H1 (cell line): Measurements from ENCODE around the gene PCNX4. TPM values are rescaled to one million over a fixed set of nuclear protein-coding genes. Genes with fewer than 3 reads are reported as not detected.

Source experiments
- CTCF ChIA-PET: fragments of 300-600 bp; sonication (Branson Sonifier 250); formaldehyde crosslinking; loops from one replicate; lab custom pipeline; 2021; ENCODE audit not compliant: partially characterized antibody; lab: Charles Lee
- POLR2A ChIA-PET: fragments of 300-600 bp; sonication (Branson Sonifier 250); formaldehyde crosslinking; loops from one replicate; lab custom pipeline; 2021; ENCODE audit warnings: inconsistent platforms; ENCODE audit not compliant: partially characterized antibody; lab: Charles Lee
- DNase-seq, 2 experiments: peaks; one replicate each; pipeline versions ENCODE4 v3.0.0 to v3.0.0-alpha.2; 2010 to 2022; ENCODE audit warnings: low spot score in 2 of 2, low read depth in 1 of 2, mixed read lengths in 1 of 2
- FAIRE-seq: peaks from 2 replicates; lab custom pipeline; 2011; peaks lifted over from hg19 to GRCh38; lab: Jason Lieb, UNC
- H2AFZ ChIP-seq: 2 replicates; pipeline ENCODE4 v1.8.1; 2012; ENCODE audit warnings: low read length, inconsistent platforms
- H2AK5ac ChIP-seq: 2 replicates; pipeline ENCODE4 v1.6.1; 2013; ENCODE audit warnings: low read depth, low read length
- H2BK120ac ChIP-seq: replicated peaks from 2 replicates; pipeline ENCODE3; 2013; ENCODE audit warnings: low read depth, low read length, inconsistent platforms
- H2BK12ac ChIP-seq: 2 replicates; pipeline ENCODE4 v1.6.1; 2013; ENCODE audit warnings: low read depth, low read length
- H2BK15ac ChIP-seq: 2 replicates; pipeline ENCODE4 v1.6.1; 2013; ENCODE audit warnings: low read length
- H2BK20ac ChIP-seq: 2 replicates; pipeline ENCODE4 v1.6.1; 2013; ENCODE audit warnings: low read length
- H2BK5ac ChIP-seq: 2 replicates; pipeline ENCODE4 v1.6.1; 2013; ENCODE audit warnings: low read depth, low read length
- H3K14ac ChIP-seq: 2 replicates; pipeline ENCODE4 v1.6.1; 2013; ENCODE audit warnings: inconsistent platforms; ENCODE audit not compliant: insufficient read length
- H3K18ac ChIP-seq: 2 replicates; pipeline ENCODE4 v1.6.1; 2013; ENCODE audit warnings: low read length; ENCODE audit errors: extremely low read depth
- H3K23ac ChIP-seq: 2 replicates; pipeline ENCODE4 v1.6.1; 2013; ENCODE audit warnings: inconsistent platforms; ENCODE audit not compliant: insufficient read length
- H3K23me2 ChIP-seq: 2 replicates; pipeline ENCODE4 v1.6.1; 2013; ENCODE audit warnings: low read depth, low read length
- H3K27ac ChIP-seq: 2 replicates; pipeline ENCODE4 v1.6.1; 2011; ENCODE audit warnings: low read depth, low read length, inconsistent platforms
- H3K27me3 ChIP-seq, 4 experiments: replicated peaks in 1 of 4; 1 replicate in 1 of 4; 2 replicates in 3 of 4; pipeline versions ENCODE4 v1.6.1 to v1.8.1; 2011 to 2013; ENCODE audit warnings: low read length in 3 of 4, mild to moderate bottlenecking in 3 of 4, inconsistent platforms in 2 of 4, mixed read lengths in 2 of 4, moderate library complexity in 1 of 4; ENCODE audit not compliant: control insufficient read depth in 3 of 4, insufficient read depth in 3 of 4; ENCODE audit errors: extremely low read depth in 1 of 4
- H3K36me3 ChIP-seq, 4 experiments: 2 replicates each; pipeline versions ENCODE4 v1.6.1 to v1.8.1; 2011 to 2013; ENCODE audit warnings: mild to moderate bottlenecking in 4 of 4, low read length in 3 of 4, moderate library complexity in 2 of 4, control low read depth in 1 of 4, inconsistent platforms in 1 of 4; ENCODE audit not compliant: insufficient read depth in 4 of 4, control insufficient read depth in 2 of 4
- H3K4ac ChIP-seq: replicated peaks from 2 replicates; pipeline ENCODE3; 2013; ENCODE audit warnings: low read length, low read depth, mixed read lengths, inconsistent platforms; ENCODE audit not compliant: insufficient read length
- H3K4me1 ChIP-seq, 4 experiments: replicated peaks in 1 of 4; 1 replicate in 1 of 4; 2 replicates in 3 of 4; pipeline versions ENCODE4 v1.6.1 to v1.8.1; 2011 to 2013; ENCODE audit warnings: low read length in 3 of 4, inconsistent platforms in 2 of 4, mixed read lengths in 1 of 4; ENCODE audit not compliant: insufficient read depth in 4 of 4, control insufficient read depth in 3 of 4
- H3K4me2 ChIP-seq, 2 experiments: 2 replicates each; pipeline versions ENCODE4 v1.6.1 to v1.8.1; 2011 to 2013; ENCODE audit warnings: low read depth in 2 of 2, low read length in 2 of 2, control low read depth in 1 of 2, inconsistent platforms in 1 of 2, mild to moderate bottlenecking in 1 of 2; ENCODE audit not compliant: insufficient read depth in 1 of 2
- H3K4me3 ChIP-seq, 4 experiments: fragments of 200-600, 300-600 bp in 1 of 4; sonication (generic), shearing (Covaris generic), sonication (Bioruptor Twin) in 1 of 4; 2 replicates each; pipeline versions ENCODE4 v1.5.1 to v1.8.1; 2011 to 2016; ENCODE audit warnings: low read length in 4 of 4, low read depth in 3 of 4, control low read depth in 2 of 4, inconsistent platforms in 2 of 4, mild to moderate bottlenecking in 2 of 4, mixed read lengths in 1 of 4, moderate library complexity in 1 of 4; ENCODE audit not compliant: insufficient read depth in 2 of 4; ENCODE audit errors: extremely low read depth in 1 of 4
- H3K56ac ChIP-seq: replicated peaks from 2 replicates; pipeline ENCODE3; 2013; ENCODE audit warnings: low read depth, mild to moderate bottlenecking, mixed read lengths, low read length, inconsistent platforms; ENCODE audit not compliant: insufficient read length
- H3K79me1 ChIP-seq: 2 replicates; pipeline ENCODE4 v1.6.1; 2013; ENCODE audit warnings: low read depth, low read length, control low read depth
- H3K79me2 ChIP-seq, 2 experiments: 2 replicates each; pipeline versions ENCODE4 v1.6.1 to v1.8.1; 2012 to 2013; ENCODE audit warnings: low read length in 2 of 2, mild to moderate bottlenecking in 2 of 2, inconsistent platforms in 1 of 2; ENCODE audit not compliant: insufficient read depth in 2 of 2, control insufficient read depth in 1 of 2
- H3K9ac ChIP-seq, 4 experiments: replicated peaks in 1 of 4; 1 replicate in 1 of 4; 2 replicates in 3 of 4; pipeline versions ENCODE4 v1.6.1 to v1.8.1; 2011 to 2013; ENCODE audit warnings: low read depth in 3 of 4, low read length in 3 of 4, control low read depth in 2 of 4, mild to moderate bottlenecking in 2 of 4, moderate library complexity in 2 of 4, inconsistent platforms in 1 of 4; ENCODE audit errors: extremely low read depth in 1 of 4
- H3K9me3 ChIP-seq, 2 experiments: 2 replicates each; pipeline versions ENCODE4 v1.6.1 to v1.8.1; 2012 to 2013; ENCODE audit warnings: mild to moderate bottlenecking in 2 of 2, moderate library complexity in 2 of 2, control low read depth in 1 of 2, inconsistent platforms in 1 of 2, low read depth in 1 of 2, low read length in 1 of 2, mixed read lengths in 1 of 2; ENCODE audit not compliant: insufficient read depth in 2 of 2
- H4K20me1 ChIP-seq, 2 experiments: replicated peaks in 1 of 2; 2 replicates each; pipeline versions ENCODE3 to v1.8.1; 2011 to 2013; ENCODE audit warnings: inconsistent platforms in 2 of 2, low read length in 2 of 2, mild to moderate bottlenecking in 1 of 2; ENCODE audit not compliant: insufficient read depth in 2 of 2, control insufficient read depth in 1 of 2
- H4K5ac ChIP-seq: 2 replicates; pipeline ENCODE4 v1.6.1; 2013; ENCODE audit warnings: low read length, low read depth, mixed read lengths, inconsistent platforms; ENCODE audit not compliant: insufficient read length
- H4K8ac ChIP-seq: 2 replicates; pipeline ENCODE4 v1.8.0; 2013; ENCODE audit warnings: mild to moderate bottlenecking, moderate library complexity, low read length, inconsistent platforms; ENCODE audit not compliant: insufficient read depth; ENCODE audit errors: extremely low read depth
- H4K91ac ChIP-seq: replicated peaks from 2 replicates; pipeline ENCODE3; 2013; ENCODE audit warnings: low read length, mixed read lengths, inconsistent platforms; ENCODE audit not compliant: insufficient read length
- BRCA1 ChIP-seq: IDR thresholded peaks from 2 replicates; pipeline ENCODE4 v1.6.1; 2012; ENCODE audit warnings: low read depth, low read length, improper control_type of control experiment
- CTBP2 ChIP-seq: IDR thresholded peaks from 2 replicates; pipeline ENCODE4 v1.7.0; 2011; ENCODE audit warnings: borderline replicate concordance, mild to moderate bottlenecking, moderate library complexity, mixed read lengths, low read length; ENCODE audit not compliant: insufficient read depth, insufficient read length
- EP300 ChIP-seq, 2 experiments: IDR thresholded peaks; 1 replicate in 1 of 2; 2 replicates in 1 of 2; pipeline ENCODE4 v1.6.1; 2011 to 2012; ENCODE audit warnings: low read depth in 2 of 2, low read length in 2 of 2, mild to moderate bottlenecking in 2 of 2, borderline replicate concordance in 1 of 2, inconsistent platforms in 1 of 2, moderate library complexity in 1 of 2
- EZH2 ChIP-seq: fragments of 200-600 bp; sonication (generic); IDR thresholded peaks from 2 replicates; pipeline ENCODE4 v1.7.1; 2012; ENCODE audit warnings: low read depth, mild to moderate bottlenecking, moderate library complexity, low read length, inconsistent platforms; ENCODE audit not compliant: severe bottlenecking
- HDAC6 ChIP-seq: IDR thresholded peaks from one replicate; pipeline ENCODE4 v1.7.1; 2012; ENCODE audit warnings: low read depth, mild to moderate bottlenecking, inconsistent platforms, low read length, moderate library complexity
- JUND ChIP-seq: IDR thresholded peaks from 2 replicates; pipeline ENCODE4 v1.6.1; 2011; ENCODE audit warnings: mild to moderate bottlenecking, improper control_type of control experiment, low read length
- RFX5 ChIP-seq: IDR thresholded peaks from 2 replicates; pipeline ENCODE4 v1.6.1; 2011; ENCODE audit warnings: low read depth, low read length, improper control_type of control experiment, borderline replicate concordance
- SAP30 ChIP-seq: fragments of 300-600 bp; sonication (generic); IDR thresholded peaks from 2 replicates; pipeline ENCODE4 v1.7.1; 2012; ENCODE audit warnings: low read length, moderate library complexity, mild to moderate bottlenecking, inconsistent platforms; ENCODE audit not compliant: insufficient read depth, insufficient replicate concordance
- SIRT6 ChIP-seq: IDR thresholded peaks from one replicate; pipeline ENCODE4 v1.7.1; 2012; ENCODE audit warnings: low read length, inconsistent platforms
- SP4 ChIP-seq: IDR thresholded peaks from 2 replicates; pipeline ENCODE4 v1.6.1; 2012; ENCODE audit warnings: low read length, inconsistent platforms
- SUZ12 ChIP-seq: fragments of 200-600 bp; sonication (generic); IDR thresholded peaks from 2 replicates; pipeline ENCODE4 v1.6.1; 2012; ENCODE audit warnings: mild to moderate bottlenecking, inconsistent platforms, low read length, moderate library complexity, mixed read lengths
- polyA plus RNA-seq, 7 experiments: library from polyadenylated mRNA; depleted of rRNA in 3 of 7; stranded (reverse) in 5 of 7; unstranded in 2 of 7; fragments of >200 nt in 5 of 7; fragments of 200-250 nt in 2 of 7; gene quantifications; 1 replicate in 5 of 7; 2 replicates in 1 of 7; 4 replicates in 1 of 7; pipeline versions ENCODE4 v1.2.1 to v1.2.3, GENCODE V29; 2011 to 2013; ENCODE audit warnings: missing spikeins in 2 of 7, mixed read lengths in 2 of 7
- total RNA-seq: library from RNA; stranded (reverse); fragmentation: NEBNext Ultra II Directional; extraction: Animal tissue kit (Norgen Biotek cat#: 25700); gene quantifications from 2 replicates; pipeline ENCODE4 v1.2.1, GENCODE V29; 2021
- TF ChIP-seq, protein P1 (sequence below): IDR thresholded peaks from 2 replicates; pipeline ENCODE4 v1.6.1; 2011; ENCODE audit warnings: low read depth, mild to moderate bottlenecking, low read length; ENCODE audit not compliant: insufficient read depth

PCNX4 gene
- total and polyA plus RNA-seq, 2 of the 8 experiments (the other 6 are each of a cell fraction or from before 2014, with no cell fraction given), result 28.4 to 35.5 TPM

DNA sequence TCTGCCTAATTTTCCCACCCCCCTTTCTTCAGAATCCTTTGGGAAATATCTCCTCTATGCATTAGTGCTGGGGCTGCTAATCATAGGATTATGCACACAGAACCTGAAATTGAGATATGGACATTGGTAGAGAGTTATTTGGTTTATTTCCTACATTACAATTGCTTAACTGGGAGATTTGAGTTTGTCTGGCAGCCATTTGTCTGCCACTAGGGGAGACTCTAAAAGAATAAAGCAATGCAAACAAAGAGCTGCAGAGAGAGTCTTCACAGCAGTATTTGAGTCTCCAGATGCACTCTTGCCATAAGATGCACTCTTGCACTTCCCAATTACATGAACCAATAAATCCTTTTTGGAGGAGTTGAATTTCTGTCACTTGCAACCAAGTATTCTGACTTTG lies 12.0 kb upstream of the PCNX4 start (continued):
- TF ChIP-seq SAP30, result no peak
- no peak for TF ChIP-seq SIRT6

DNA sequence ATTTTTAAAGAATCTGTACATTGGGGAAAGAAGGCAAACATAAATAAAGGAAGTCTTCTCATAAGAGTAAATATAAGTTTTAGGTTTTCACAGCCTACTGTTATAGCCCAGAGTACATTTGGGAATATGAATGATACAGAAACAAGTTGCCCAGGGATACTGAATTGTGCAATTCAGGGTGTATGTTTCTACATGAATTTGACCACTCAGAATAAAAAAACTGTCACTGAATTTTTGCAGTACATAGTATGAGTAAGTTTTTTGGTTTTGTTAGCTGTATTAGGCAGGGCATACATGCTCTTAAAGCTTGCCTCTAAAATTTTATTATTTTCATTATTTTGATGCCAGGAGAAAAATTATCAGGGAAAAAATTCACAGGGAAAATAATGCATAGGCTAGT lies 6.6 kb upstream of the PCNX4 start:
- Histone ChIP-seq H3K4me3 (no peak overlapping the region), H4K8ac (no peak overlapping the region), H3K14ac (no peak overlapping the region), H3K27ac (no peak overlapping the region), H2BK120ac (no peak overlapping the region), H3K56ac (no peak overlapping the region), H3K27me3 (no peaks in the 10 kb centered on the region), H2AK5ac (no peak overlapping the region), H3K9ac (no peak overlapping the region), H3K79me2 (no peaks in the 10 kb centered on the region), H4K20me1 (no peaks in the 10 kb centered on the region), H2BK5ac (no peak overlapping the region), H2BK20ac (no peak overlapping the region), H3K18ac (no peak overlapping the region), H3K4me2 (no peak overlapping the region), H3K36me3 (no peaks in the 10 kb centered on the region), H2AFZ (no peak overlapping the region), H3K4me1 (no peaks in the 10 kb centered on the region), H4K91ac (no peak overlapping the region), H3K79me1 (no peaks in the 10 kb centered on the region), H3K23me2 (no peaks in the 10 kb centered on the region), H3K4ac (no peak overlapping the region), H3K9me3 (no peaks in the 10 kb centered on the region), H2BK12ac (no peak overlapping the region), H2BK15ac (no peak overlapping the region), H4K5ac (no peak overlapping the region), H3K23ac (no peak overlapping the region)
- CTCF ChIA-PET, result no interaction called here
- POLR2A ChIA-PET, result no interaction called here
- FAIRE-seq, result no peak
- no peak for DNase-seq
- TF ChIP-seq EZH2, result no peak
- no peak for TF ChIP-seq EP300 (IDR thresholded peaks at IDR 0.05; ENCODE audit: borderline replicate concordance in 1 of 2, low read depth in 2 of 2, low read length in 2 of 2)
- TF ChIP-seq SP4, result no peak
- no peak for TF ChIP-seq SUZ12
- TF ChIP-seq BRCA1, result no peak
- no peak for TF ChIP-seq CTBP2
- no peak for TF ChIP-seq RFX5
- TF ChIP-seq, protein P1, sequence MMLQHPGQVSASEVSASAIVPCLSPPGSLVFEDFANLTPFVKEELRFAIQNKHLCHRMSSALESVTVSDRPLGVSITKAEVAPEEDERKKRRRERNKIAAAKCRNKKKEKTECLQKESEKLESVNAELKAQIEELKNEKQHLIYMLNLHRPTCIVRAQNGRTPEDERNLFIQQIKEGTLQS, result no peak
- TF ChIP-seq JUND, result no peak
- TF ChIP-seq HDAC6, result no peak
